Liver (tissue), 3 donors: ENCODE measurements around the gene RBBP5.

Experiments
- CTCF ChIP-seq: fragments of 150-350 bp; IDR thresholded peaks from 2 replicates; pipeline ENCODE4 v1.5.1; 2017; ENCODE audit warnings: improper control_type of control experiment, low read depth, low read length; ENCODE audit not compliant: missing input control
- JUND ChIP-seq, 2 donors: IDR thresholded peaks; 2 replicates each; pipeline ENCODE4 v1.6.1; 2016; ENCODE audit warnings: antibody characterized with exemption in 2 of 2
- MAX ChIP-seq: IDR thresholded peaks from 2 replicates; pipeline ENCODE4 v1.6.1; 2016; ENCODE audit warnings: antibody characterized with exemption
- NR2F2 ChIP-seq: IDR thresholded peaks from 2 replicates; pipeline ENCODE4 v1.6.1; 2016; ENCODE audit warnings: antibody characterized with exemption
- RAD21 ChIP-seq, 2 donors: IDR thresholded peaks; 2 replicates each; pipeline ENCODE4 v1.6.1; 2016; ENCODE audit warnings: antibody characterized with exemption in 2 of 2, mild to moderate bottlenecking in 2 of 2
- donor health status: healthy.
- donor health status: healthy.

GRCh38 chr1:205049479-205049878 is 72.3 kb downstream of the RBBP5 start:
- no peak for TF ChIP-seq CTCF
- no peak for TF ChIP-seq MAX
- no peak for TF ChIP-seq JUND (IDR thresholded peaks at IDR 0.05)
- no peak for TF ChIP-seq RAD21 (IDR thresholded peaks at IDR 0.05)
- TF ChIP-seq NR2F2 = no peak
